ENCODE measurements around the gene C1QL1. TPM values are rescaled to one million over a fixed set of nuclear protein-coding genes. Genes with fewer than 3 reads are reported as not detected.
A peak's percentile ranks its signal among the peaks of the same experiment; 100 is the strongest.

The C1QL1 gene
- 14.7 and 21.4 TPM in 2 replicates for total RNA-seq (2014; rRNA removed; shearing (Covaris generic))

GRCh38 chr17:44968225-44969143 lies at the start of gene C1QL1:
TSS of gene C1QL1 (minus strand) at chr17:44968303. CDS start at chr17:44968048, 255 bp downstream.
- peak; percentile 88 for DNase-seq (ENCODE audit: low read depth)

- peak; percentile 39 for DNase-seq (ENCODE audit: low read depth)
These were observed 48.7 kb upstream of the C1QL1 start for GRCh38 chr17:45016823-45017222.

- no peak for DNase-seq (ENCODE audit: low read depth)
These were observed 48.1 kb upstream of the C1QL1 start for GRCh38 chr17:45016237-45016636.

- no peak for DNase-seq (ENCODE audit: low read depth)
These were observed 45.2 kb upstream of the C1QL1 start for GRCh38 chr17:45013021-45013997.

- no peak for DNase-seq (ENCODE audit: low read depth)
These were observed 43.7 kb upstream of the C1QL1 start for GRCh38 chr17:45011767-45012166.

- no peak for DNase-seq (ENCODE audit: low read depth)
These were observed 41.8 kb upstream of the C1QL1 start for GRCh38 chr17:45009676-45010467.

GRCh38 chr17:45008216-45008615 lies 40.1 kb upstream of the C1QL1 start:
- no peak for DNase-seq (ENCODE audit: low read depth)

GRCh38 chr17:45006927-45007461 lies 38.9 kb upstream of the C1QL1 start:
- DNase-seq (ENCODE audit: low read depth): no peak

GRCh38 chr17:45005700-45006099 lies 37.6 kb upstream of the C1QL1 start:
- no peak for DNase-seq (ENCODE audit: low read depth)

GRCh38 chr17:45004388-45004787 lies 36.3 kb upstream of the C1QL1 start:
- DNase-seq (ENCODE audit: low read depth): no peak

GRCh38 chr17:45003877-45004276 lies 35.8 kb upstream of the C1QL1 start:
- no peak for DNase-seq (ENCODE audit: low read depth)

GRCh38 chr17:45001310-45001709 lies 33.2 kb upstream of the C1QL1 start:
- no peak for DNase-seq (ENCODE audit: low read depth)

GRCh38 chr17:44999433-44999832 lies 31.3 kb upstream of the C1QL1 start:
- no peak for DNase-seq (ENCODE audit: low read depth)

- DNase-seq (ENCODE audit: low read depth): no peak
These were observed 30.5 kb upstream of the C1QL1 start for GRCh38 chr17:44998646-44999045.

- DNase-seq (ENCODE audit: low read depth): no peak
These were observed 29.8 kb upstream of the C1QL1 start for GRCh38 chr17:44997733-44998520.

GRCh38 chr17:44996304-44996703 lies 28.2 kb upstream of the C1QL1 start:
- DNase-seq (ENCODE audit: low read depth): no peak

GRCh38 chr17:44995436-44996001 lies 27.4 kb upstream of the C1QL1 start:
- no peak for DNase-seq (ENCODE audit: low read depth)

GRCh38 chr17:44992242-44992939 lies 24.3 kb upstream of the C1QL1 start:
- no peak for DNase-seq (ENCODE audit: low read depth)

GRCh38 chr17:44990994-44991393 lies 22.9 kb upstream of the C1QL1 start:
- DNase-seq (ENCODE audit: low read depth): peak; percentile 23
